Kasumi-1 (cell line): Measurements from ENCODE around the gene C6.

Source experiments
- DNase-seq, 2 experiments: peaks; one replicate each; lab custom pipeline; 2025; lab: John Stamatoyannopoulos, UW

The C6 gene

GRCh38 chr5:41122459-41122858 is 90.9 kb downstream of the C6 start:
- no peak for DNase-seq

GRCh38 chr5:41120600-41120999 is 92.7 kb downstream of the C6 start:
- DNase-seq, result no peak

GRCh38 chr5:41118177-41118576 is 95.2 kb downstream of the C6 start:
- no peak for DNase-seq

- no peak for DNase-seq
These were observed 98.1 kb downstream of the C6 start for GRCh38 chr5:41115281-41115680.

- DNase-seq, result no peak
These were observed 100.6 kb downstream of the C6 start for GRCh38 chr5:41112486-41113455.

- DNase-seq, result no peak
These were observed 104.1 kb downstream of the C6 start for GRCh38 chr5:41109186-41109585.

- DNase-seq, result no peak
These were observed 111.0 kb downstream of the C6 start for GRCh38 chr5:41102341-41102740.

GRCh38 chr5:41097642-41098041 is 115.7 kb downstream of the C6 start:
- DNase-seq, result no peak

GRCh38 chr5:41095324-41096101 is 117.8 kb downstream of the C6 start:
- no peak for DNase-seq

- DNase-seq, result no peak
These were observed 118.5 kb downstream of the C6 start for GRCh38 chr5:41094871-41095270.

- no peak for DNase-seq
These were observed 119.5 kb downstream of the C6 start for GRCh38 chr5:41093803-41094202.
